GM21367 (cell line): ENCODE data around the gene NRXN2.

Source experiments
- ATAC-seq: cut with Tn5 transposase; IDR thresholded peaks from one replicate; pipeline ENCODE4 v1.9.1; 2021; ENCODE audit not compliant: unreplicated experiment

NRXN2 gene

GRCh38 chr11:64653388-64653973 is 69.5 kb downstream of the NRXN2 start:
- ATAC-seq = no peak

- ATAC-seq = no peak
Measured at GRCh38 chr11:64652586-64653387, 70.2 kb downstream of the NRXN2 start.

- ATAC-seq = no peak
Measured at GRCh38 chr11:64650923-64651523, 72.0 kb downstream of the NRXN2 start.

- no peak for ATAC-seq
Measured at GRCh38 chr11:64649291-64649697, 73.7 kb downstream of the NRXN2 start.

- no peak for ATAC-seq
Measured at GRCh38 chr11:64648551-64648950, 74.4 kb downstream of the NRXN2 start.

- ATAC-seq = no peak
Measured at GRCh38 chr11:64647019-64647779, 75.8 kb downstream of the NRXN2 start.

GRCh38 chr11:64644647-64645275 is 78.2 kb downstream of the NRXN2 start:
- ATAC-seq = no peak

GRCh38 chr11:64643920-64644646 is 78.9 kb downstream of the NRXN2 start:
- no peak for ATAC-seq

- ATAC-seq = no peak
Measured at GRCh38 chr11:64643256-64643881, 79.6 kb downstream of the NRXN2 start.

GRCh38 chr11:64642871-64643255 is 80.1 kb downstream of the NRXN2 start:
- no peak for ATAC-seq

- no peak for ATAC-seq
Measured at GRCh38 chr11:64642418-64642735, 80.6 kb downstream of the NRXN2 start.

GRCh38 chr11:64641596-64642417 is 81.2 kb downstream of the NRXN2 start:
- no peak for ATAC-seq

- no peak for ATAC-seq
Measured at GRCh38 chr11:64639885-64640284, 83.1 kb downstream of the NRXN2 start.

GRCh38 chr11:64638829-64639228 is 84.2 kb downstream of the NRXN2 start:
- ATAC-seq = no peak

GRCh38 chr11:64638018-64638665 is 84.9 kb downstream of the NRXN2 start:
- ATAC-seq = no peak

GRCh38 chr11:64637334-64638017 is 85.5 kb downstream of the NRXN2 start:
- no peak for ATAC-seq

GRCh38 chr11:64633555-64634159 is 89.3 kb downstream of the NRXN2 start:
- ATAC-seq = no peak

GRCh38 chr11:64632654-64633053 is 90.3 kb downstream of the NRXN2 start:
- no peak for ATAC-seq
